Natural killer cell (primary cell): ENCODE measurements around the gene ARAP1. TPM values are rescaled to one million over a fixed set of nuclear protein-coding genes. Genes with fewer than 3 reads are reported as not detected.

Source experiments
- ATAC-seq, 3 donors: fragments of 150-1000 bp in 2 of 3; fragments of 200-7000 bp in 1 of 3; cut with Tn5 transposase; 1 replicate in 1 of 3; 2 replicates in 2 of 3; pipeline ENCODE4 v1.10.0; 2021; ENCODE audit warnings: mild to moderate bottlenecking in 2 of 3, moderate library complexity in 2 of 3
- DNase-seq, 2 donors: peaks; one replicate each; pipeline versions ENCODE4 v3.0.0 to v3.0.0-alpha.2; 2013 to 2021; ENCODE audit warnings: mixed read lengths in 1 of 2
- H3K27ac ChIP-seq: one replicate; pipeline ENCODE4 v1.5.1; 2013; ENCODE audit warnings: mild to moderate bottlenecking, low read length
- H3K27me3 ChIP-seq: one replicate; pipeline ENCODE4 v1.6.1; 2013; ENCODE audit warnings: low read length; ENCODE audit not compliant: control insufficient read depth, insufficient read depth
- H3K36me3 ChIP-seq: one replicate; pipeline ENCODE4 v1.6.1; 2013; ENCODE audit warnings: low read length; ENCODE audit not compliant: control insufficient read depth, insufficient read depth
- H3K4me1 ChIP-seq: one replicate; pipeline ENCODE4 v1.6.1; 2013; ENCODE audit warnings: low read length; ENCODE audit not compliant: control insufficient read depth, insufficient read depth
- H3K4me3 ChIP-seq: one replicate; pipeline ENCODE4 v1.5.1; 2013; ENCODE audit warnings: low read length
- H3K9me3 ChIP-seq: one replicate; pipeline ENCODE4 v1.6.1; 2013; ENCODE audit warnings: low read length; ENCODE audit not compliant: control insufficient read depth, insufficient read depth
- H3K27ac Mint-ChIP-seq, 2 donors: one replicate each; pipeline ENCODE4 v1.8.0; 2022; ENCODE audit warnings: mild to moderate bottlenecking in 2 of 2, mixed read lengths in 2 of 2, moderate library complexity in 1 of 2
- H3K27me3 Mint-ChIP-seq, 2 donors: one replicate each; pipeline ENCODE4 v1.8.0; 2022; ENCODE audit warnings: low read depth in 2 of 2, mixed read lengths in 2 of 2
- H3K36me3 Mint-ChIP-seq: one replicate; pipeline ENCODE4 v1.8.0; 2022; ENCODE audit warnings: mixed read lengths
- H3K4me1 Mint-ChIP-seq, 2 donors: one replicate each; pipeline ENCODE4 v1.8.0; 2022; ENCODE audit warnings: mixed read lengths in 2 of 2
- H3K4me3 Mint-ChIP-seq: one replicate; pipeline ENCODE4 v1.8.0; 2022; ENCODE audit warnings: mild to moderate bottlenecking, moderate library complexity, mixed read lengths
- H3K9me3 Mint-ChIP-seq, 2 donors: one replicate each; pipeline ENCODE4 v1.8.0; 2022; ENCODE audit warnings: mixed read lengths in 2 of 2
- WGBS: methylation state at CpG from one replicate; pipeline ENCODE4 v1.1.7; 2013; ENCODE audit warnings: missing lambda C conversion rate; ENCODE audit not compliant: insufficient coverage; 5-methylcytosine and 5-hydroxymethylcytosine counted together
- intact Hi-C: fragments of 100-400 bp; cut with micrococcal nuclease; formaldehyde crosslinking; loops from one replicate; pipeline ENCODE4 v1.14.2; 2022
- total RNA-seq, 4 donors: library from RNA; stranded (reverse); fragments of 120-200 nt in 1 of 4; gene quantifications; one replicate each; pipeline versions ENCODE4 v1.2.3 to v1.2.4, GENCODE V29; 2013 to 2022
- TF ChIP-seq, protein P1 (sequence below): fragments of 200-600 bp; IDR thresholded peaks from one replicate; pipeline ENCODE4 v1.8.0; 2022; ENCODE audit warnings: antibody characterized with exemption

ARAP1 gene
- total RNA-seq, 3 donors from 2014 or later (not counting 1 experiment from before 2014, with no cell fraction given), result 293 to 327 (median 296) TPM

DNA sequence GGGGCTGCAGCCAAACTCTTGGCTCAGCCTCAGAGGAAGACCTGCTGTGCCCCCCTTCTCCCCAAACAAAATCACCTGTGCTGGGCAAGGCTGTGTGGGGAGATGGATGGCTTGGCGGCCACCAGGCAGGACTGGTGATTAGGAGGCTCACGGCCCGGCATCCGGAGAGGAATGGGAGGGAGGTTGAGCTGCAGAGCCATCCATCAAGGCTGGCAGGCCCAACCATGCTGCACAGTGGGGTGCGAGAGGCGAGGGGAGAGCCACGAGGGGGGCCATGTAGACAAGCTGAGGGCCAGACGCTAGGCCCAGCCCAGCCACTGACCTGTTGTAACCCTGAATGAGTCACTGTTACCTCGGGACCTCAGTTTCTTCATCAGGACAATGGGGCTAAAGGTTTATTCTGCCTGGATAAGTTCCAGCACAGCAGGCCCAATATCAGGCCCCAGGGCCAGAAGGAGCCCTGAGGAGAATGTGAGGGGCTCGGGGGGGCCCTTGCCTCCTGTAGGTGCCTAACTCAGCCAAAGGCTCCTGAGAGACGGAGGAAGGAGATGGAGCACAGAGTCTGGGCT is 96.2 kb downstream of the ARAP1 start:
- TF ChIP-seq, protein P1, sequence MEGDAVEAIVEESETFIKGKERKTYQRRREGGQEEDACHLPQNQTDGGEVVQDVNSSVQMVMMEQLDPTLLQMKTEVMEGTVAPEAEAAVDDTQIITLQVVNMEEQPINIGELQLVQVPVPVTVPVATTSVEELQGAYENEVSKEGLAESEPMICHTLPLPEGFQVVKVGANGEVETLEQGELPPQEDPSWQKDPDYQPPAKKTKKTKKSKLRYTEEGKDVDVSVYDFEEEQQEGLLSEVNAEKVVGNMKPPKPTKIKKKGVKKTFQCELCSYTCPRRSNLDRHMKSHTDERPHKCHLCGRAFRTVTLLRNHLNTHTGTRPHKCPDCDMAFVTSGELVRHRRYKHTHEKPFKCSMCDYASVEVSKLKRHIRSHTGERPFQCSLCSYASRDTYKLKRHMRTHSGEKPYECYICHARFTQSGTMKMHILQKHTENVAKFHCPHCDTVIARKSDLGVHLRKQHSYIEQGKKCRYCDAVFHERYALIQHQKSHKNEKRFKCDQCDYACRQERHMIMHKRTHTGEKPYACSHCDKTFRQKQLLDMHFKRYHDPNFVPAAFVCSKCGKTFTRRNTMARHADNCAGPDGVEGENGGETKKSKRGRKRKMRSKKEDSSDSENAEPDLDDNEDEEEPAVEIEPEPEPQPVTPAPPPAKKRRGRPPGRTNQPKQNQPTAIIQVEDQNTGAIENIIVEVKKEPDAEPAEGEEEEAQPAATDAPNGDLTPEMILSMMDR, result no peak
- no peaks in the 10 kb centered on the region for H3K4me1 Mint-ChIP-seq
- no peaks in the 10 kb centered on the region for H3K9me3 Mint-ChIP-seq
- peaks cover 0 to 8% of the 10 kb centered on the region in 2 donors for H3K27me3 Mint-ChIP-seq
- ATAC-seq, result no peak
- Histone ChIP-seq H3K27ac (no peak overlapping the region), H3K4me3 (no peak overlapping the region), H3K36me3 (no peaks in the 10 kb centered on the region), H3K4me1 (no peaks in the 10 kb centered on the region), H3K9me3 (no peaks in the 10 kb centered on the region), H3K27me3 (no peaks in the 10 kb centered on the region)
- intact Hi-C loops, result no loop called here
- WGBS, result 71% methylated on average over 11 of the region's 11 CpGs
- H3K4me3 Mint-ChIP-seq, result no peak overlapping the region
- H3K36me3 Mint-ChIP-seq, result no peaks in the 10 kb centered on the region
- H3K27ac Mint-ChIP-seq, result no peak overlapping the region
- DNase-seq, result no peak

DNA sequence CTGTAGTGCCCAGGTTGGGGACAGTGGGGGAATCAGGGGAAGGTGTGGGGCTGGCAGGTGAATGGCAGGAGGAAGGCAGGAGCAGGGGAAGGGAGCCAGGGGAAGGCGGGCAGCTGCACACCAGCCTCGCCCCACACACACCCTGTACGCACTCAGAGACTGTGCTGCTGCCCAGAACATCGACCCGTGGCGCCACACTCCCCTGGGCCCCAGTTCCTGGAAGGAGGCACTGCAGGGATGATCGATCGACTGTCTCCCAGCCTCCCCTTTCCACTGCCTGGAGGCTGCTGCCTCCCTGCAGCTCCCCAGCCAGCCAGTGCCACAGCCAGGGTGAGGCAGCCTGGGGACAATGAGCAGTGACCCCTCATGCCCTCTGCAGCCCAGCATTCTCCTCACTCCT is 97.2 kb downstream of the ARAP1 start:
- H3K4me3 Mint-ChIP-seq, result no peak overlapping the region
- no peaks in the 10 kb centered on the region for H3K9me3 Mint-ChIP-seq
- ATAC-seq (no peak), DNase-seq (no peak)
- Histone ChIP-seq H3K4me3 (no peak overlapping the region), H3K4me1 (no peaks in the 10 kb centered on the region), H3K36me3 (no peaks in the 10 kb centered on the region), H3K27ac (no peak overlapping the region), H3K27me3 (no peaks in the 10 kb centered on the region), H3K9me3 (no peaks in the 10 kb centered on the region)
- no peaks in the 10 kb centered on the region for H3K4me1 Mint-ChIP-seq
- H3K36me3 Mint-ChIP-seq, result no peaks in the 10 kb centered on the region
- TF ChIP-seq, protein P1, result no peak
- 87% methylated on average over 8 of the region's 8 CpGs for WGBS
- H3K27me3 Mint-ChIP-seq, result peaks cover 0 to 7% of the 10 kb centered on the region in 2 donors
- intact Hi-C loops, result no loop called here
- H3K27ac Mint-ChIP-seq, result no peak overlapping the region

DNA sequence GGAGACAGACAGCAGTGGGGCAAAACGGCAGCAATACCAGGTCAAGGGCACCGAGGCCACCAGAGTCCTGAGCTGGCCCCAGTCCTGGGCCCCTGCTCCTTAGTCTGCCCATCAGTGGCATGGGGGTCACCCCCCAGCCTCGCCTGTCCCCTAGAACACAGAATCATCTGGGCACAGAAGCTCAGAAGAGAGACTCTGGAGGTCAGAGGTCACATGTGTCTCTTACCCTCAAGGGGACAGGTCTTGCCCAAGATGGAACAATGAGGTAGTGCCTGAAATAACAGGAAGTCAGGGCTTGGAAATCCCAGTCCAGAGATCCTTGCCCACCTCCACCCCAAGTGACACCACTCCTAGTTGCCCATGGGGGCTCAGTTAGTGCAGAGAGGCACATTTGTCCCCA is 98.6 kb downstream of the ARAP1 start:
- no peaks in the 10 kb centered on the region for H3K9me3 ChIP-seq
- no peak overlapping the region for H3K27ac ChIP-seq
- H3K27me3 ChIP-seq, result no peaks in the 10 kb centered on the region
- no peak overlapping the region for H3K4me3 ChIP-seq
- 85% methylated on average over 3 of the region's 3 CpGs for WGBS
- Mint-ChIP-seq H3K27ac (no peak overlapping the region), H3K36me3 (no peaks in the 10 kb centered on the region), H3K4me1 (no peaks in the 10 kb centered on the region), H3K9me3 (no peaks in the 10 kb centered on the region), H3K27me3 (peaks cover 0 to 7% of the 10 kb centered on the region in 2 donors), H3K4me3 (no peak overlapping the region)
- DNase-seq (no peak), ATAC-seq (no peak)
- intact Hi-C loops, result no loop called here
- no peaks in the 10 kb centered on the region for H3K4me1 ChIP-seq
- TF ChIP-seq, protein P1, result no peak
- no peaks in the 10 kb centered on the region for H3K36me3 ChIP-seq
